AG04449 (cell line): ENCODE data around the gene FGF14.

Experiments
- CTCF ChIA-PET: fragments of 350-600 bp; formaldehyde crosslinking; extraction: SDS; loops from one replicate; lab custom pipeline; 2021; ENCODE audit warnings: antibody characterized with exemption; lab: Yijun Ruan, JAX
- POLR2A ChIA-PET: fragments of 400-600, 350-600 bp; formaldehyde crosslinking; extraction: SDS; loops from one replicate; lab custom pipeline; 2020; ENCODE audit warnings: antibody characterized with exemption, inconsistent platforms; lab: Yijun Ruan, JAX
- DNase-seq: peaks from one replicate; pipeline ENCODE4 v3.0.0-alpha.2; 2010; ENCODE audit warnings: low read depth, low spot score
- H3K4me3 ChIP-seq: 2 replicates; pipeline ENCODE4 v1.5.1; 2011; ENCODE audit warnings: low read depth, mild to moderate bottlenecking, control low read depth, low read length
- TF ChIP-seq, protein P1 (sequence below): IDR thresholded peaks from one replicate; pipeline ENCODE4 v1.5.1; 2011; ENCODE audit warnings: mild to moderate bottlenecking, moderate library complexity, low read length, control low read depth, inconsistent platforms; ENCODE audit not compliant: insufficient read depth; ENCODE audit errors: missing control alignments

The FGF14 gene

DNA sequence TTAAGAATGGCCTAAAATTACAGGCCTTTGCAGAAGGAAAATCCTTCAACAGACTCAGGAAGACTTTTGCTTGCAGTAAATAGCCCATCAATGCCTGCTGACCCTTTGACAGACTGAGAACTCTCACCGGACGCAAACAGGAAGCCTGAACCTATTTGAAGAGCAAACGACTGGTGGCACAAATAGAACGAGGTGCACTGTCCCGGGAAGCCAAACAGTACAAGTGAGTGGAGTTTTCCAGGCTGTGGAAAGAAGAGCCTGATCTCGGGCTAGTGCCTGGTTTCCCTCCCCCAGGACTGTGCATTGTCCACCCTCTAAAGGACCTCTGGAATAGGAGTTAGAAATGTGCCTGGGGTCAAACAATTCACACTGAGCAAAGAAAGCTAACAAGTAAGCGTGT, 165.5 kb downstream of the FGF14 start:
- TF ChIP-seq, protein P1, sequence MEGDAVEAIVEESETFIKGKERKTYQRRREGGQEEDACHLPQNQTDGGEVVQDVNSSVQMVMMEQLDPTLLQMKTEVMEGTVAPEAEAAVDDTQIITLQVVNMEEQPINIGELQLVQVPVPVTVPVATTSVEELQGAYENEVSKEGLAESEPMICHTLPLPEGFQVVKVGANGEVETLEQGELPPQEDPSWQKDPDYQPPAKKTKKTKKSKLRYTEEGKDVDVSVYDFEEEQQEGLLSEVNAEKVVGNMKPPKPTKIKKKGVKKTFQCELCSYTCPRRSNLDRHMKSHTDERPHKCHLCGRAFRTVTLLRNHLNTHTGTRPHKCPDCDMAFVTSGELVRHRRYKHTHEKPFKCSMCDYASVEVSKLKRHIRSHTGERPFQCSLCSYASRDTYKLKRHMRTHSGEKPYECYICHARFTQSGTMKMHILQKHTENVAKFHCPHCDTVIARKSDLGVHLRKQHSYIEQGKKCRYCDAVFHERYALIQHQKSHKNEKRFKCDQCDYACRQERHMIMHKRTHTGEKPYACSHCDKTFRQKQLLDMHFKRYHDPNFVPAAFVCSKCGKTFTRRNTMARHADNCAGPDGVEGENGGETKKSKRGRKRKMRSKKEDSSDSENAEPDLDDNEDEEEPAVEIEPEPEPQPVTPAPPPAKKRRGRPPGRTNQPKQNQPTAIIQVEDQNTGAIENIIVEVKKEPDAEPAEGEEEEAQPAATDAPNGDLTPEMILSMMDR: no peak
- no peak for DNase-seq
- no peak overlapping the region for H3K4me3 ChIP-seq
- POLR2A ChIA-PET: no interaction called here
- CTCF ChIA-PET: no interaction called here

DNA sequence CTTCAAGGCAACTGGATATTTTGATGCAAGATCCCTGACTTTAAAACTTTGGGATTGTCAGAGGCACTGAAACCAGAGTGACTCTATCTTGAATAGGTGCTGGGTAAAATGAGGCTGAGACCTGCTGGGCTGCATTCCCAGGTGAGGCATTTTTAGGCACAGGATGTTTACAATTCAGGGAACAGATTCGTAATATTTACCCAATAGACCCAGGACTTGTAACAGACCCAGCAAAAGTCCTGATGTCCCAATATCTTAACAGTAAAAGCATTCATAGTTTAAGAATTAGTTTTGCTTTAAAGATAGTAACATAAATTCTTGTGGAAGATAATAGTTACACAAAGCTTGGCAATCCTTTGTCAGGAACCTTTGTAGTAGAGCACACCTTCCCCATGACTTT, 166.2 kb downstream of the FGF14 start:
- CTCF ChIA-PET: no interaction called here
- TF ChIP-seq, protein P1: no peak
- no peak overlapping the region for H3K4me3 ChIP-seq
- DNase-seq: no peak
- POLR2A ChIA-PET: no interaction called here

DNA sequence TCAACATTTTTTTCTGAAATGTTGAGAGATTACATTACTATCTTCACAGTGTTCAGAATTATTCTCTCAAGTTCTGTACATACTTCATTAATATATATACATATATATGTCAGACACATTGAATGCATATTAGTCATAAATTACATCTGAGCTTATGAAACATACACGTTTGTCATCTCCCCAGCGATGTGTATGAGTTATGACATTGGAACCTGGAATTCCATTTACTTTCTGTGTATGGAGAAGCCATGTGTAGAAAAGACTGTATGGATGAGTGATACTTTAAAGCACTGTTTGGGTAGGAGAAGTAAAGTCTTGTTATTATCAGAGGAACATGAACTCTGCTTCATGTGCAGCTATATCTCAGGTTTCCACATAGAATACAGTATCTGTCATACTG, 167.2 kb downstream of the FGF14 start:
- no peak overlapping the region for H3K4me3 ChIP-seq
- POLR2A ChIA-PET: no interaction called here
- TF ChIP-seq, protein P1: no peak
- CTCF ChIA-PET: no interaction called here
- DNase-seq: no peak

DNA sequence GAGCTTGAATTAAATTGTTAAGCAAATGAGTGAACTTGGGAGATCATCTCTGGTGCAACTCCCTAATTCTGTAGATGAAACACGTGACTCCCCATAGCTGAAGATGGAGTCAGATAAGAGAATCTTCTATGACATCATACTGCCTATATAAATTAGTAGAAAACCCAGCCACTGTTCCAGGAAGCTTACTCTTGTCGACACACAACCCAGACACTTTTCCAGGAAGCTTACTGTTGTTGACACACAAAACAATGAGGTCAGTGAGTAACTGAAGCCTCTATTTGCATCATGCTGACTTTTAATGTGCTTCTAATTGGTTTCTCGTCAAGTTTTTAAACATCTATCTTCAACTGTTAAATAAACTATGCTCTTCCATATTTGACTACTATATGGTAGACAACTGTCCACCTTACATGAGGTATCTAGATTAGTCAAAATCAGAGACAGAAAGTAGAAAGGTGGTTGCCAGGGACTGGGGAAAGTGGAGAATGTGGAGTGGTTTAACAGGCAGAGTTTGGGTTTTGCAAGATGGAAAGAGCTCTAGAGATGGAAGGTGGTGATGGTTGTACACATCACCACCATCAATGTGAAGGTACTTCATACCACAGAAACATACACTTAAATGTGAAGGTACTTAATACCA, 168.2 kb downstream of the FGF14 start:
- POLR2A ChIA-PET: no interaction called here
- DNase-seq: no peak
- no peak overlapping the region for H3K4me3 ChIP-seq
- CTCF ChIA-PET: no interaction called here
- TF ChIP-seq, protein P1: no peak

DNA sequence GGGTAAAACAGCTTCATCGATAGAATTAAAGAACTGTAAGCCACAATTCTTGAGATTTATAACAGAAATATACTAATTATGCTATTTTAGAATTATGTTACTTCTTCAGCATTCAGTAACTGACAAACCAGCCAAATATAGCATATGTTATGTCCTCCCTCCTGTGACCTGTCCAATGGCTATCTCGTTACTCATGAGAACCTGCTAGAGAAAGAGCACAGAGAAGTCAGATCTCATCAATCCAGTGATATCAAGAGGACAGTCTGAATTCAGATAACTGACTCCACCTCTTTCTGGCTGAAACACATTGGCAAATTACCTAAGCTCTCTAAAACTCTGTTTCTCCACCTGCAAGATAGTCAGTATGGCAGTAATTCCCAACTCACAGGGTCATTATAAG, 170.4 kb downstream of the FGF14 start:
- no peak for DNase-seq
- TF ChIP-seq, protein P1: no peak
- ChIA-PET CTCF (no interaction called here), POLR2A (no interaction called here)
- H3K4me3 ChIP-seq: no peak overlapping the region

DNA sequence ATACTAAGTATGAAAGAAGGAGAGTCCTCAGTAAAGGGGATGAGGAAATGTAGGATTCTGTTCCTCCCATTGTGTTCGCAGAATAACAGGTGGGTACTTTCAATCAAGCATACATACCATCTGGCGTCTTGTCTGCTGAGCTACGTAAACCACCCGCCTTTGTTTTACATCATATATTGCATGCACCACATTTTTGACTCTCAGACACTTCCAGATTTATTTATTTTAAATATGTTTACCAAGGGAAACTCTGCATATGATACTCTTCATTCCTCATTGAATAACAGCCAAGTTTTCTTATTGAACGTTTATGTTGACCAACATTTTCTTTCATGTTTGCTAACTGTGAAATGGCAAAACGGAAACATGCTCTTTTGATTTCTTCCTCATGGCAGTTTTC, 174.1 kb downstream of the FGF14 start:
- no peak overlapping the region for H3K4me3 ChIP-seq
- ChIA-PET CTCF (no interaction called here), POLR2A (no interaction called here)
- DNase-seq: no peak
- TF ChIP-seq, protein P1: no peak
